Measurements from ENCODE around the gene ZBED4.

GRCh38 chr22:49887702-49888101 lies 34.1 kb downstream of the ZBED4 start:
- TF ChIP-seq CTCF (IDR thresholded peaks at IDR 0.05): no peak
- TF ChIP-seq POLR2A (IDR thresholded peaks at IDR 0.05): no peak
